ENCODE measurements around the gene CSNK1G2.
A peak's percentile ranks its signal among the peaks of the same experiment; 100 is the strongest.

The CSNK1G2 gene

DNA sequence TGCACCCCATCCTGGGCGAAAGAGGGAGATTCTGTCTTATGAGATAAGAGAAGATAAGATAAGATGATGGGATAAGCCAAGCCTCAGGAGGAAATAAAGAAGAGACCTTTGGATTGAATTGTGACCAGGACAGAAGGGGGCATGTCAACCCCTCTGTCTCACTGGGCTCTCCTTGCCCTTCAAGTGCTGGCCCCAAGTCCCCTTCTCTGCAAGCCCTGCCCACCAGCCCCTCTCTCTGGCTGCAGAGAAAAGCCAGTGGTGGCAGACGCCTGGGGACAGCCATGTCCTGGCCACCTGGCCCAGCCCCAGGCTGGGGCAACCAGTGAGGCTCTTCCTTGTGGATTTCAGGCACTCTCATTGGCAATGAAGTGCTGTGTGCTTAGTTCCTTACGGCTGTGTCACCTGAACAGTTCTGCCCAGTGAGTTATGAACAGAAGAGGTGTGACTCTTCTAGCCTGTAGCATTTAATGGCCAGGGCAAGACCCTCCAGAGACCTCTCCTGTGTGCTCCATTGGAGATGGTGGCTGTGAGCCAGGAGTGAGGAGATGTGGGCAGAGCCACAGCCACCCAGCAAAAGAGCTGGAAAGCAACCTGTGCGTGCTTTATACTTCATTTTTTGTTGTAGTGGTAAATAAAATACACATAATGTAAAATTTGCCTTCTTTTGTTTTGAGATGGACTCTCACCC is 80.6 kb downstream of the CSNK1G2 start:
- no peaks in the 10 kb centered on the region for H3K36me3 ChIP-seq (ENCODE audit: control insufficient read depth, insufficient read depth, low read length)
- H2AFZ ChIP-seq = peak overlapping the region; percentile 46
- no peaks in the 10 kb centered on the region for H3K27me3 ChIP-seq (ENCODE audit: control insufficient read depth, insufficient read depth, low read length)
- no peaks in the 10 kb centered on the region for H3K79me2 ChIP-seq
- peaks cover 2% of the 10 kb centered on the region for H3K4me1 ChIP-seq
- H3K9ac ChIP-seq = no peak overlapping the region
- no peak overlapping the region for H3K4me2 ChIP-seq (ENCODE audit: low read length)
- H3K4me3 ChIP-seq (ENCODE audit: low read depth, low read length) = no peak overlapping the region
- H3K27ac ChIP-seq = no peak overlapping the region
- H3K9me3 ChIP-seq (ENCODE audit: control insufficient read depth, low read length) = no peaks in the 10 kb centered on the region
- TF ChIP-seq, protein P1, sequence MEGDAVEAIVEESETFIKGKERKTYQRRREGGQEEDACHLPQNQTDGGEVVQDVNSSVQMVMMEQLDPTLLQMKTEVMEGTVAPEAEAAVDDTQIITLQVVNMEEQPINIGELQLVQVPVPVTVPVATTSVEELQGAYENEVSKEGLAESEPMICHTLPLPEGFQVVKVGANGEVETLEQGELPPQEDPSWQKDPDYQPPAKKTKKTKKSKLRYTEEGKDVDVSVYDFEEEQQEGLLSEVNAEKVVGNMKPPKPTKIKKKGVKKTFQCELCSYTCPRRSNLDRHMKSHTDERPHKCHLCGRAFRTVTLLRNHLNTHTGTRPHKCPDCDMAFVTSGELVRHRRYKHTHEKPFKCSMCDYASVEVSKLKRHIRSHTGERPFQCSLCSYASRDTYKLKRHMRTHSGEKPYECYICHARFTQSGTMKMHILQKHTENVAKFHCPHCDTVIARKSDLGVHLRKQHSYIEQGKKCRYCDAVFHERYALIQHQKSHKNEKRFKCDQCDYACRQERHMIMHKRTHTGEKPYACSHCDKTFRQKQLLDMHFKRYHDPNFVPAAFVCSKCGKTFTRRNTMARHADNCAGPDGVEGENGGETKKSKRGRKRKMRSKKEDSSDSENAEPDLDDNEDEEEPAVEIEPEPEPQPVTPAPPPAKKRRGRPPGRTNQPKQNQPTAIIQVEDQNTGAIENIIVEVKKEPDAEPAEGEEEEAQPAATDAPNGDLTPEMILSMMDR (IDR thresholded peaks at IDR 0.05) = no peak

DNA sequence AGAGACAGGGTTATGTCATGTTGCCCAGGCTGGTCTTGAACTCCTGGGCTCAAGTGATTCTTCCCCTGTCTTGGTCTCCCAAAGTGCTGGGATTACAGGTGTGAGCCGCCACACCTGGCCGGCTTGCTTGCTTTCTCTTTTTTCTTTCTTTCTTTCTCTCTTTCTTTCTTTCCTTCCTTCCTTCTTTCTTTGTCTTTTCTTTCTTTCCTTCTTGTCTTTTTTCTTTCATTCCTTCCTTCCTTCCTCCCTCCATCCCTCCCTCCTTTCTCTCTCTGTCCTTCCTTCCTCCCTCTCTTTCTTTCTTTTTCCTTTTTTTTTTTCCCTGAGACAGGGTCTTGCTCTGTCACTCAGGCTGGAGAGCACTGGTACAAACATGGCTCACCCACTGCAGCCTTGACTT is 81.3 kb downstream of the CSNK1G2 start:
- no peaks in the 10 kb centered on the region for H3K79me2 ChIP-seq
- peaks cover 2% of the 10 kb centered on the region for H3K4me1 ChIP-seq
- no peaks in the 10 kb centered on the region for H3K36me3 ChIP-seq (ENCODE audit: control insufficient read depth, insufficient read depth, low read length)
- no peaks in the 10 kb centered on the region for H3K9me3 ChIP-seq (ENCODE audit: control insufficient read depth, low read length)
- no peak overlapping the region for H3K4me2 ChIP-seq (ENCODE audit: low read length)
- H3K4me3 ChIP-seq (ENCODE audit: low read depth, low read length) = no peak overlapping the region
- no peak overlapping the region for H3K9ac ChIP-seq
- TF ChIP-seq, protein P1 (IDR thresholded peaks at IDR 0.05) = no peak
- H3K27ac ChIP-seq = no peak overlapping the region
- H3K27me3 ChIP-seq (ENCODE audit: control insufficient read depth, insufficient read depth, low read length) = no peaks in the 10 kb centered on the region
- no peak overlapping the region for H2AFZ ChIP-seq

DNA sequence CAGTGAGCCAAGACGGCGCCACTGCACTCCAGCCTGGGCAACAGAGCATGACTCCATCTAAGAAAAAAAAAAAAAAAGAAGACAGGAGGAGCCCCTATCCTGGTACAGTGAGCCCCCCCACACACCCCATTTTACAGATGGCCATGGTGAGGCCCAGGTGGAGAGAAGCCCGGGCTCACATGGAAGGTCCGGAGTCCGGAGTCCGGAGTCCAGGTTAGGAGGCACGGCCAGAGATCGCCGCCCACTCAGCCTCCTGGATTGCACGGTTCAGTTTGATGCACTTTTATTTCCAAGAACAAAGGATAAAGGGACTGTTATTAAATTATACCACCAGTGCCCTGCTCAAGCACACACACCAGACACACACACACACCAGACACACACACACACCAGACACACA is 85.8 kb downstream of the CSNK1G2 start:
- H3K4me2 ChIP-seq (ENCODE audit: low read length) = no peak overlapping the region
- no peaks in the 10 kb centered on the region for H3K9me3 ChIP-seq (ENCODE audit: control insufficient read depth, low read length)
- H3K4me1 ChIP-seq = peaks cover 4% of the 10 kb centered on the region
- no peak overlapping the region for H2AFZ ChIP-seq
- H3K9ac ChIP-seq = no peak overlapping the region
- H3K36me3 ChIP-seq (ENCODE audit: control insufficient read depth, insufficient read depth, low read length) = no peaks in the 10 kb centered on the region
- H3K27me3 ChIP-seq (ENCODE audit: control insufficient read depth, insufficient read depth, low read length) = no peaks in the 10 kb centered on the region
- H3K4me3 ChIP-seq (ENCODE audit: low read depth, low read length) = no peak overlapping the region
- H3K27ac ChIP-seq = no peak overlapping the region
- TF ChIP-seq, protein P1 (IDR thresholded peaks at IDR 0.05) = no peak
- H3K79me2 ChIP-seq = no peaks in the 10 kb centered on the region

DNA sequence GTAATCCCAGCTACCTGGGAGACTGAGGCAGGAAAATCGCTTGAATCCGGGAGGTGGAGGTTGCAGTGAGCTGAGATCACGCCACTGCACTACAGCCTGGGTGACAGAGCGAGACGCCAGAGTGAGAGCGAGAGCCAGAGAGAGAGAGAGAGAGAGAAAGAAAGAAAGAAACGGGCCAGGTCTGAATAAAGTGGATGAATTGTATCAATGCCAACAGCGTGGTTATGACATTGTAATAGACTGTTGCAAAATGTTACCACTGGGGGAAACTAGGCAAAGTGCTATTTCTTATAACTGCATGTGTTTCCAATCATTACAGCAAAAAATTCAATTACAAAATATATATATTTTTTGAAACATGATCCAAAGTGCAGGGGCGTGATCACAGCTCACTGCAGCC is 86.4 kb downstream of the CSNK1G2 start:
- TF ChIP-seq, protein P1 (IDR thresholded peaks at IDR 0.05) = no peak
- no peaks in the 10 kb centered on the region for H3K27me3 ChIP-seq (ENCODE audit: control insufficient read depth, insufficient read depth, low read length)
- H2AFZ ChIP-seq = no peak overlapping the region
- H3K36me3 ChIP-seq (ENCODE audit: control insufficient read depth, insufficient read depth, low read length) = no peaks in the 10 kb centered on the region
- no peak overlapping the region for H3K4me3 ChIP-seq (ENCODE audit: low read depth, low read length)
- no peak overlapping the region for H3K27ac ChIP-seq
- H3K79me2 ChIP-seq = no peaks in the 10 kb centered on the region
- H3K4me2 ChIP-seq (ENCODE audit: low read length) = no peak overlapping the region
- no peaks in the 10 kb centered on the region for H3K9me3 ChIP-seq (ENCODE audit: control insufficient read depth, low read length)
- H3K4me1 ChIP-seq = peaks cover 8% of the 10 kb centered on the region
- H3K9ac ChIP-seq = no peak overlapping the region

All from parathyroid adenoma (tissue), 2 donors.